ENCODE measurements around the gene C1QTNF6. TPM values are rescaled to one million over a fixed set of nuclear protein-coding genes. Genes with fewer than 3 reads are reported as not detected.

C1QTNF6 gene
- total and polyA plus RNA-seq, 2 experiments from 2014 or later = 10.4 to 16.4 TPM

- Histone ChIP-seq H3K27ac (no peak overlapping the region), H3K4me3 (no peak overlapping the region), H3K4me1 (ENCODE audit: low read depth) (peaks cover 20% of the 10 kb centered on the region), H3K36me3 (no peaks in the 10 kb centered on the region), H3K27me3 (no peaks in the 10 kb centered on the region), H3K9me3 (ENCODE audit: low read depth) (no peaks in the 10 kb centered on the region)
- no peak for TF ChIP-seq CTCF (IDR thresholded peaks at IDR 0.05; ENCODE audit: low read depth, low read length)
- no peak for DNase-seq (ENCODE audit: low read depth in 1 of 2, low spot score in 1 of 2)
Observed at GRCh38 chr22:37210041-37210803, 22.2 kb upstream of the C1QTNF6 start.

- Histone ChIP-seq H3K9me3 (ENCODE audit: low read depth) (no peaks in the 10 kb centered on the region), H3K4me1 (ENCODE audit: low read depth) (peaks cover 16% of the 10 kb centered on the region), H3K27me3 (no peaks in the 10 kb centered on the region), H3K36me3 (no peaks in the 10 kb centered on the region), H3K4me3 (no peak overlapping the region), H3K27ac (no peak overlapping the region)
- no peak for DNase-seq (ENCODE audit: low read depth in 1 of 2, low spot score in 1 of 2)
- TF ChIP-seq CTCF (IDR thresholded peaks at IDR 0.05; ENCODE audit: low read depth, low read length) = no peak
Observed at GRCh38 chr22:37209140-37209845, 21.2 kb upstream of the C1QTNF6 start.

GRCh38 chr22:37208401-37209139 lies 20.5 kb upstream of the C1QTNF6 start:
- no peaks in the 10 kb centered on the region for H3K27me3 ChIP-seq
- no peak overlapping the region for H3K4me3 ChIP-seq
- H3K27ac ChIP-seq = no peak overlapping the region
- no peak for TF ChIP-seq CTCF (IDR thresholded peaks at IDR 0.05; ENCODE audit: low read depth, low read length)
- no peak for DNase-seq (ENCODE audit: low read depth in 1 of 2, low spot score in 1 of 2)
- no peaks in the 10 kb centered on the region for H3K36me3 ChIP-seq
- H3K9me3 ChIP-seq (ENCODE audit: low read depth) = no peaks in the 10 kb centered on the region
- H3K4me1 ChIP-seq (ENCODE audit: low read depth) = peaks cover 13% of the 10 kb centered on the region

- Histone ChIP-seq H3K36me3 (no peaks in the 10 kb centered on the region), H3K9me3 (ENCODE audit: low read depth) (no peaks in the 10 kb centered on the region), H3K4me3 (no peak overlapping the region), H3K27me3 (no peaks in the 10 kb centered on the region), H3K4me1 (ENCODE audit: low read depth) (peaks cover 13% of the 10 kb centered on the region), H3K27ac (no peak overlapping the region)
- DNase-seq (ENCODE audit: low read depth in 1 of 2, low spot score in 1 of 2) = no peak
- TF ChIP-seq CTCF (IDR thresholded peaks at IDR 0.05; ENCODE audit: low read depth, low read length) = no peak
Observed at GRCh38 chr22:37207981-37208380, 19.9 kb upstream of the C1QTNF6 start.

GRCh38 chr22:37206841-37207821 lies 19.1 kb upstream of the C1QTNF6 start:
- Histone ChIP-seq H3K27me3 (no peaks in the 10 kb centered on the region), H3K4me3 (no peak overlapping the region), H3K4me1 (ENCODE audit: low read depth) (peaks cover 7% of the 10 kb centered on the region), H3K36me3 (no peaks in the 10 kb centered on the region), H3K9me3 (ENCODE audit: low read depth) (no peaks in the 10 kb centered on the region), H3K27ac (no peak overlapping the region)
- TF ChIP-seq CTCF (IDR thresholded peaks at IDR 0.05; ENCODE audit: low read depth, low read length) = no peak
- DNase-seq (ENCODE audit: low read depth in 1 of 2, low spot score in 1 of 2) = no peak

All from cardiac muscle cell (in vitro differentiated cells and primary cell).